T47D (cell line): ENCODE results near the gene RUNX3.

Experiments
- DNase-seq, 2 experiments: peaks; one replicate each; pipeline versions ENCODE4 v3.0.0 to v3.0.0-alpha.2; 2011 to 2012; ENCODE audit warnings: low read depth in 1 of 2, low spot score in 1 of 2
- JUND ChIP-seq: IDR thresholded peaks from 2 replicates; pipeline ENCODE4 v1.6.1; 2012; ENCODE audit warnings: low read depth
- in situ Hi-C: cut with HindIII; loops from 2 replicates; pipeline ENCODE4 v1.10.0; 2016; ENCODE audit warnings: low sequenced_read_pairs, low pct_unique_long_range_greater_than_20kb

The RUNX3 gene

DNA sequence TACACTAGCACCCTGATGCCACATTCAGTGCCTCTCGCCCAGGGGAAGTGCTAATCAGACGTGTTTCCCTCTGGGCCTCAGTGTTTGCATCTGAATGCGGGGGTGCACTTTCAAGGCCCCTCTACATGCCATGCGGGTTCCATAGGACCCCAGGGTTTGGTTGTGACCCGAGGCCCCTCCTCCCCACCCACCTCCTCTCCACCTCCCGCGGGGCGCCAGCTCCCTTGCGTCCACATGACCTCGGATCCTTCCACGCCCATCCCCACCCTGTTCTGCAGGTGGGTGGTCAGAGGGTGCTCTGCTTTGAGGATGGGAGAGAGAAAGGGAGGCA lies 5.1 kb upstream of the RUNX3 start:
- DNase-seq: no peak

DNA sequence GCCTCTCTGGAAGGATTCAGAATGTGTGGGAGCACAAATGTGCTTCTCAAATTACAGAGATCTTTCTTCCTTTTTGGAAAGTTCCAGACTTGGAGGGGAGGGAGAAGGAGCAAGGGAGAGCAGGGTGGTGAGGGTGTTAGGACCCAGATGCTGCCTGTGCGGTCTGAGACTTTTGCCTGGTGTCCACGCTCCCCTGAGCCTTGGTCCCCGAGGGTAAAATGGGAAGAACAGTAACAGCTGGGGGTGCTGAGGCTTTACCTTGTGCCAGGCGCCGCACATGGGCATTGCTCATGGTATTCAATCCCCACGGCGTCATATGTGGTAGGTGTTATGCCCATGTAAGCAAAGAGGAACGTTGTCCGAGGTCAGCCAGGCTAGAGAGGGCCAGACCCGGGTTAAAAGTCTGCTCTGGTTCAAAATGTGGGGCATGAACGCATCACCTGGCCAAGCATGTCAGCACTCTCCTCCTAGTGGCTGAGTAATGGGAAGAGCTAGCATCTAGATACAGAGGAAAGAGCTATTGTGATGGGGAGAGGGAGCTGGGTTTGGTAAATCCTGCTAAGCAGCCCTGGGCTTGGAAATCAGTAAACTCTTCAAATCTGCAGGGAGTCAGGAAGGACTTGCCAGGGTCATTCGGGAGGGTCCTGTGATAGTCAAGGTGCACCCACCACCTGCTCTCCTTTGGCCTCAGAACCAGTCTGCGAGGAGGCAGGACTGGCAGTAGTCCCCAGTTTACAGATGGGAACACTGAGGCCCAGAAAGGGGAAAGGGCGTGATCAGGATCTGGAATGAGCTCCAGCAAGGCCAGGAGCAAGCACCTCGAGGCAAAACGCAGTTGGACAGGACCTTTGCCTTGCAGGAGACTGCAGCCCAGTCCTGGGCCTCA lies 4.5 kb upstream of the RUNX3 start:
- no peak for DNase-seq
- in situ Hi-C loops: no loop called here

More for the DNA sequence above, 5.1 kb upstream of the RUNX3 start:
- no peak for TF ChIP-seq JUND
- in situ Hi-C loops: no loop called here

DNA sequence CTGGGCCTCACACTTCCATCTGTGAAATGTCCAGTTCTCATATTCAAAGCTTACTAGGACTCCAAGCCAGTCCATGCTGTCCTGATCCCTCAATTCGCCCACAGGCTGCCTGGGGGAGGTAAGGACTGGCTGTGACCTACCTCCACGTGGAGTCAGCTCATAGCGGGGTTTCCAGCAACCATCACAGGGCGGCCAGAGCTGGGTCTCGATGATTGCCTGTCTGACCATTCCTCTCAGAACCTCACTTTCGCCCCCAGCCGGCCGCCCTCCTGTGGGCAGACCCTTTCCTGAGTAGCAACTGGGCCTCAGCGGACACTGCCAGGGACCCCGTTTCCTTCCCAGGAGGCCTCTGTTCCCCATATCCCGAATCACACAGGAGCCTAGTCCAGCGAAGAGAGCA lies 3.4 kb upstream of the RUNX3 start:
- DNase-seq: no peak
- in situ Hi-C loops: no loop called here
- no peak for TF ChIP-seq JUND

More for the DNA sequence above, 4.5 kb upstream of the RUNX3 start:
- TF ChIP-seq JUND: no peak

DNA sequence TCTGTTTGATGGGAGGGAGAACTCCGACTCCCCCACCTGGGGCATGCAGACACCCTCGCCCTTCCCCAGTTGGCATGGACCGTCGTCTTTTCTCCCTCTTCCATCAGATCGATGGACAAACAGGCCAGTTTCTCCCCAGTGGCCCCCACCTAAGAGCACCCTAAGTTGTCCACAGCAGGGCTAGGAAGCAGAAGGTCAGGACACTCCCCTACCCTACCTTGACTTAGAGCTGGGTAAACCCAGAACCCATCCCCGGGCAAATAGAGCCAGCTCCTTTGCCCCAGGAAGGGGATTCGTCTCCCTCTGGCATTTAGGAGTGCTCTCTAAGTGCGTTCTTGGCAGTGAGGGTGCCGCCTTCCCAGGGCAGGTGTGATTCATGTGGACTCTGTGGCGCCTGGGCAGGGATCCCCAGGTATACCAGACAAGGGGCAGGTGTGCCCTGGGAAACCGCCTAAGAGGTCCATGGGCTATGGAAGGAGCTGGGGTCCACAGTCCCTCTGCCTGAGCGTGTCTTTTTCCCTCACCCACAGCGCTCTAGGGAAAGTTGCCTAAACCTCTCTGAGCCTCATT lies 2.7 kb upstream of the RUNX3 start:
- TF ChIP-seq JUND: no peak
- no peak for DNase-seq
- in situ Hi-C loops: no loop called here

DNA sequence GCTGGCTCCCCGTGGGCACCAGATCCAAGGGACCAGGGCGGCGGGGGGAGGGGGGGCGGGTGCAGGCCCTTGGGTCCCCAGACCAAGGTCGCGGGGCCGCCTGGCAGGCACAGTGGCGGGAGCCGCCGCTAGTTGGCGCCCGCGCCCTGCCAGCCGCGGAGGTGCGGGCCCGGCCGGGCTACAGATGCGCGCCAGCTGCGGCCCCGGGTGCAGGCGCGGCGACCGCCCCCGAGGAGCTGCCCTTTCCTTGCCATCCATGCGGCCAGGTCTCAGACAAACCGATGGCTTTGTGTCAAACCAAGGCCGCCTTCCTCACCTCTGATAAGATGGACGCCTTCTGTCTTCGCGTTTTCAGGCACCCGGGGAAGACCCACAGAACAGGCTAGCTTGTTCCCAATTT lies 2.2 kb upstream of the RUNX3 start:
- DNase-seq: no peak
- TF ChIP-seq JUND: no peak
- in situ Hi-C loops: no loop called here

DNA sequence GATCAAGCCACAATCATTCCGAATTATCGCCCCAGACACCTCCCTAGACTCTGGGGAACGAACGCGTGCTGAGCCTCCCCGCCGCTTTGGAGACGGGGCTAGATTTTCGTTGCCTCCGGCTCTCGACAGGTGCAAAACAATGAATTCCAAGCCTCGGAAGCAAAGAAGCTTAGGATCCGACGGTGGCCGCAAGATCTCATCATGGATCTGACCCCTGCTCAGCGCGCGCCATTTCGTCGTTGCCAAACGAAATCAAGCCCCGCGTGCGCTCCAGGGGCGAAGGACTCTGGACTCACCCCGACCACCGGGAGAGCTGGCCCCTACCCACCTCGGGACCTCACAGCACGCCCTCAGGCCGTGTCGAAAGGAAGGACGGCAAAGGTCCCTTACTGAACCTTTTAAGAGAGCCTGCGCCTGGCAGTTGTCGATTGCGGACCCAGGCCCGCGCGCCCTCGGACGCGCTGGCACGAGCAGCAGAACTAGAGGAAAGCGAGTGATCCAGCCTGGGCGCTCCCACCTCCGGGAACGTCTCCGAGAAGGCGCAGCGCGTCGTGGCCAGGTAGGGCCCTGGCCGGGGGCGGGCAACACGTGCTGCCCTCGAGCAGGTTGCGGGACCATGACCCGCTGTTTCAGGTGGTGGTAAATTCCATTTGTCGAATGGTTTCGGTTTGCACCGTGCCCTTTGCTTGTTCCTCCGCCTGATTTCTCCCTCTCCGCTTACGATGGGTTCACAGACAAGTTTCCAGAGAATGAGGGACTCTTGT lies 1.6 kb upstream of the RUNX3 start:
- no peak for DNase-seq
- in situ Hi-C loops: no loop called here
- no peak for TF ChIP-seq JUND

DNA sequence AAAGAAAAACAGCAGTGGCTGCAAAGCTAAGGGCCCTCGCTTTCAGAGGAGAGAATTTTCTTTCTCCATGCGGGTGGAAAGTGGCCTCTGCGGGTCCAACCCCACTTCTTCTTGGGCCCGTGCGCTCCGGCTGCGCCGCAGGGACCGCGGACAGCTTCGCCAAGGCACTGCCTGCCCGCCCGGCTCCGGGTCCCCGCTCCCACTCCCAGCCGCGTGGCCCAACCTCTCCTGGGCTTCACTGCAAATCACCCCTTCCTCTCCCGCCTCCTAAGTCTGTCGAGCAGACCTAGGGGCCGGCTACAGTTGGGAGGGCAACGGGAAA lies 1.0 kb upstream of the RUNX3 start:
- no peak for DNase-seq
- TF ChIP-seq JUND: no peak
- in situ Hi-C loops: no loop called here

DNA sequence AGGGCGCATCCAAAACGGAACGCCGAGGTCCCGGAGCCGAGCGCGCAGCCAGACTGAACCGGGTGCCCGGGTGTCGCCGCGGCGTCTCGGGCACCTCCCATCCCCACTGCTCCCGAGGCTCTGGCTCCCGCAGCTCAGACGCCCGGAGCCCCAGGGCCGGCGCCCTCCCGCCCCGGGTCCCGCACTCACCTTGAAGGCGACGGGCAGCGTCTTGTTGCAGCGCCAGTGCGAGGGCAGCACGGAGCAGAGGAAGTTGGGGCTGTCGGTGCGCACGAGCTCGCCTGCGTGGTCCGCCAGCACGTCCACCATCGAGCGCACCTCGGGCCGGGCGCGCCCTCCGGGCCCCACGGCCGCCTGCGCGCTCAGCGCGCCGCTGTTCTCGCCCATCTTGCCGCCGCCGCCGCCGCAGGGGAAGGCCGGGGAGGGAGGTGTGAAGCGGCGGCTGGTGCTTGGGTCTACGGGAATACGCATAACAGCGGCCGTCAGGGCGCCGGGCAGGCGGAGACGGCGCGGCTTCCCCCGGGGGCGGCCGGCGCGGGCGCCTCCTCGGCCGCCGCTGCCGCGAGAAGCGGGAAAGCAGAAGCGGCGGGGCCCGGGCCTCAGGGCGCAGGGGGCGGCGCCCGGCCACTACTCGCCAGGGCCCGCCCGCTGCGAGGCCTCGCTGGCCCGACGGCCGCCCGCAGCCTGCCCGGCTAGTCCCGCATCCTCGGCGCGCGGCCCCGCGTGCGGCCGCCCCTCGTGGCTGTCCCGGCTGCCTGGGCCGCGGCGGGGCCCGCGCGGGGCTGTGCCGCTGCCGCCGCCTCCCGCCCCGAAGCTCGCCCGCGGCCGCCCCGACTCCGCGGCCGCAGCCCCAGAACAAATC lies 447 bp downstream of the RUNX3 start:
- DNase-seq: no peak
- TF ChIP-seq JUND: no peak
- in situ Hi-C loops: no loop called here

DNA sequence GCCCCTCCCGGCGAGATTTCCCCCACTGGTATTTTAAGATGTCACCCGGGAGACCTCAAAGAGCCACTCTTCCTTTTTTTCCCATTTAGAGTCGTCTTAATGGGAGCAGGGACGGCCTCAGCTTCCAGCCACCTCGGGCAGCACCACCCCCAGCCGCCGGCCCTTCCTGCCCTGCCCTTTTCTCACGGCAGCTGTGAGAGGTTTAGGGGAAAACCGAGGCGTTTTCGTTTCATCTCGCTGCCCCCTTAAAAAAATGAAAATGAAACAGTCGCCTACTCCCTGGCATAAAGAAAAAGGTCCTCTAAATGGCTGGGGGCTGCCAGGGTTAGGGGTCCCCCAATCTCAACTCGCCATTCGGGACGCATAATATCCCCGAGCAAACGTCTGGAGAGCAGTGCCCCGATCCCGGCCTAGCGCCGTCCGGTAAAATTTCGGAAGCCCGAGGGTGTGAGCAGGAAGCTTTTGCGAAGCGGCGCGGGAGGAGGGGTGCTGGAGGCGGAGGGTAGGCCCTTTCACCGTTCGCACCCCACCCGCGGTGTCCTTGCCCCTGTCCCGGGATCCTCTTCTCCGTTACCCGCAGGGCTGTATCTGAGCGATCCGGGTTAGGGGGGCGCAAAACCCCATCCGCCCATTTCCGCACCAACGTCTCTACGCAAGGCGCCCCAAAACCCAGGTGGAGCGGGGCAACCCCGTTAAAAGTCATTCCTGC lies 1.2 kb downstream of the RUNX3 start:
- DNase-seq: no peak
- in situ Hi-C loops: no loop called here
- no peak for TF ChIP-seq JUND

DNA sequence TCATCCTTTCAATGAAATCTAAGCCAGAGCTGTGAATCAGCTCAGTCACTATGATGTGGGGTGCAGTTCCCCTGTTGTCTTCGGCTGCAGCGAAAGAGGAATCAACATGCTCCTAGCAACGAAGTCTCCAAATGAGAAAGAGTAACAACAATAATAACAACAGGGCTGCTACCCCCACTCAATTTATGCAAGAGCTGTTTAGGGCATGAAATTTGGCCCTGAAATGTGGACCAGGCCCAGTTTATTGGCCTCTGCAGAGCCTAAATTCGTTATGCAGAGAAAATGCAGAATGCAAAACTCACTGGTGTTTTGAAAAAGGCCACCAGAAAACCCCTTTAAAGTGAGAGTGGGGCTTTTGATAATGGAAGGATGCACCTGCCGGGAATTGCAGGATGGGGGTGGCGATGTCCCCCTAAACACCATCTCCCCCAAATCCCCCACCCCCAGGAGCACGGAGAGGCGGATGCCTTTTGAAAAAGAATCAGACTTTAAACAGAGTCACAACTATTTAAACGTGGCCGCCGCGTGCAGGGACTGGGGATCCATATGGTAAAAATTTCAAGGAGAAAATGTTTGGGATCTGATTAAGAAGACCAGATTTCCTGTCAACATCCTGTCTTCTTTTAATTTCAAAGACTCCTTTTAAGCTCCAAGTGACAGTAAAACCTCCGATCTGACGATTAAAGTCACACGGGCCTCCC lies 1.9 kb downstream of the RUNX3 start:
- in situ Hi-C loops: no loop called here
- DNase-seq: no peak
- TF ChIP-seq JUND: no peak

DNA sequence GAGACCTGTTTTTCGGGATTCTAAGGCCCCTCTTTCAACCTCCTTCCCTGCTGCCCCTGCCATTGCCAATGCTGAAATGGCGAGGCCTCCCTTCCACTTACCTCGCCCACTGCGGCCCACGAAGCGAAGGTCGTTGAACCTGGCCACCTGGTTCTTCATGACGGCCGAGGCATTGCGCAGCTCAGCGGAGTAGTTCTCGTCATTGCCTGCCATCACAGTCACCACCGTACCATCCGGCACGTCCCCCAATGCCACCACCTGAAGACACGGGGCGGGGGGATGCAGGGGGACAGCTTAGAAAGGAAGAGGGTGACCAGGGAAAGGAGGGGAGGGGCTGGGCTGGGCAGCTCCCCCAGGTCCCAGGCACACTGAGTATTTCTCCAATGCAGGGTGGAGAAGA lies 2.6 kb downstream of the RUNX3 start:
- TF ChIP-seq JUND: no peak
- no peak for DNase-seq
- in situ Hi-C loops: no loop called here
